Measurements from ENCODE around the gene PARD3.

DNA sequence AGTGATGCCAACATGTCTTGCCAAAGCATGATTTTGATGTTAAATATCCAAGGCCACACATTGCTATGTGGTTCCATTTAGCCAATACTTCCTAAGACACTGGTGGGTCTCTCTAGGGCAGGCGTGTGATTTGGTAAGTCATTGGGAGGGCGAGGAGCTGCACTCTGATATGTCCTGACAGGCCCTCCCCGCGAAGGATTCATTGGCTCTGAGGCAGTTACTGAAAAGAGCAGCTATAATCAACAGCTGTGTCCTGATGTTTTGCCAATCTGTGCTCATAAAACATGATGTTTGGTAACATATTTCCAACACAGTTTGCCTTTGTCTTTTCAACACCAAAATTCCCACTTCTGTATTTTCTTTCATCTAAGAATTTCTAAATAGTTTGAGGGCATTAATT lies 646.7 kb downstream of the PARD3 start:
- TF ChIP-seq, protein P1, sequence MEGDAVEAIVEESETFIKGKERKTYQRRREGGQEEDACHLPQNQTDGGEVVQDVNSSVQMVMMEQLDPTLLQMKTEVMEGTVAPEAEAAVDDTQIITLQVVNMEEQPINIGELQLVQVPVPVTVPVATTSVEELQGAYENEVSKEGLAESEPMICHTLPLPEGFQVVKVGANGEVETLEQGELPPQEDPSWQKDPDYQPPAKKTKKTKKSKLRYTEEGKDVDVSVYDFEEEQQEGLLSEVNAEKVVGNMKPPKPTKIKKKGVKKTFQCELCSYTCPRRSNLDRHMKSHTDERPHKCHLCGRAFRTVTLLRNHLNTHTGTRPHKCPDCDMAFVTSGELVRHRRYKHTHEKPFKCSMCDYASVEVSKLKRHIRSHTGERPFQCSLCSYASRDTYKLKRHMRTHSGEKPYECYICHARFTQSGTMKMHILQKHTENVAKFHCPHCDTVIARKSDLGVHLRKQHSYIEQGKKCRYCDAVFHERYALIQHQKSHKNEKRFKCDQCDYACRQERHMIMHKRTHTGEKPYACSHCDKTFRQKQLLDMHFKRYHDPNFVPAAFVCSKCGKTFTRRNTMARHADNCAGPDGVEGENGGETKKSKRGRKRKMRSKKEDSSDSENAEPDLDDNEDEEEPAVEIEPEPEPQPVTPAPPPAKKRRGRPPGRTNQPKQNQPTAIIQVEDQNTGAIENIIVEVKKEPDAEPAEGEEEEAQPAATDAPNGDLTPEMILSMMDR (IDR thresholded peaks at IDR 0.05): no peak
- TF ChIP-seq POLR2AphosphoS5 (IDR thresholded peaks at IDR 0.05): no peak
